KBM-7 (cell line): ENCODE results near the gene CDK11B.
A peak's percentile ranks its signal among the peaks of the same experiment; 100 is the strongest.

Experiments used
- DNase-seq: peaks from one replicate; pipeline ENCODE4 v3.0.0-alpha.2; 2015
- in situ Hi-C: fragments of 300-500 bp; cut with MboI; formaldehyde crosslinking; loops from 2 replicates; pipeline ENCODE4 v1.14.3; 2020; ENCODE audit warnings: low sequenced_read_pairs, low pct_unique_long_range_greater_than_20kb, mixed read lengths

Gene CDK11B

DNA sequence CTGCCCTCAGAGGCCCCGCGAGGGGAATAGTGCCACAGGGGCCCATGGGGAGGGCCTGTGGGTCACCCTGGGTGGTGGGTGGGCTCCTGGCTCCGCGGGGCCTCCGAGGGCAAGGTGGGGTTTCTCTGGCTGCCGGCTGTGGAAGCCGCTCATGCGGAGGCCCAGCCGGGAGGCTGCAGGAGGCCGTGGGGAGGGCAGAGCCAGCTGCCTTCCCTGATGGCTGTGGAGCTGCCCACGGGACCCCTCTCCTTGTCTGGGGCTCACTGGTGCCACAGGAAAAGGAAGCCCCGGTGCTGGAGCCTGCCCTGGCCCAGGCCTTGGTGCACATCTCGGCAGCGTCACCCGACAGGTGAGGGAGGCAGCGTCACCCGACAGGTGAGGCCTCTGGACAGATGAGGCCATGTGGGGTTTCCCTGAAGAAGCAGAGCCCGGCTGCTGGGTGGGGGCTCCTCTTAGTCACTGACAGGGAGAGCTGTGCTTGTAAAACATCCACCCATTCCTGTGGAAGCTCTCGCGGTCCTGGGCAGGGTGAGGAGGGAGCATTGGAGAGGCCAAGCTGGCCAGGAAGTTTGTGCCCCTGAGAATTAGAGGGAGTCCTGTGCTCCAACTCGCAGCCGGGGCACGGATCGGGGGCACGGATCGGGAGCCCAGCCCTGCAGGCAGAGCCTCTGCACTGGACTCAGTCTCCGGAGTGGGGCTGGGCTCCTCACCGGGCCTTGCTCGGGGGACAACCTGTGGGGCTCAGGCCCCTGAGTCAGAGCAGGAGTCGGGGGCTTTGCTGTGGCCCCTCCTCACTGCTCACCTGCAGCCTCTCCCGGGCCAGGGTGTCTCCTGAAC, 37.4 kb downstream of the CDK11B start:
- in situ Hi-C loops, result no loop called here
- no peak for DNase-seq

DNA sequence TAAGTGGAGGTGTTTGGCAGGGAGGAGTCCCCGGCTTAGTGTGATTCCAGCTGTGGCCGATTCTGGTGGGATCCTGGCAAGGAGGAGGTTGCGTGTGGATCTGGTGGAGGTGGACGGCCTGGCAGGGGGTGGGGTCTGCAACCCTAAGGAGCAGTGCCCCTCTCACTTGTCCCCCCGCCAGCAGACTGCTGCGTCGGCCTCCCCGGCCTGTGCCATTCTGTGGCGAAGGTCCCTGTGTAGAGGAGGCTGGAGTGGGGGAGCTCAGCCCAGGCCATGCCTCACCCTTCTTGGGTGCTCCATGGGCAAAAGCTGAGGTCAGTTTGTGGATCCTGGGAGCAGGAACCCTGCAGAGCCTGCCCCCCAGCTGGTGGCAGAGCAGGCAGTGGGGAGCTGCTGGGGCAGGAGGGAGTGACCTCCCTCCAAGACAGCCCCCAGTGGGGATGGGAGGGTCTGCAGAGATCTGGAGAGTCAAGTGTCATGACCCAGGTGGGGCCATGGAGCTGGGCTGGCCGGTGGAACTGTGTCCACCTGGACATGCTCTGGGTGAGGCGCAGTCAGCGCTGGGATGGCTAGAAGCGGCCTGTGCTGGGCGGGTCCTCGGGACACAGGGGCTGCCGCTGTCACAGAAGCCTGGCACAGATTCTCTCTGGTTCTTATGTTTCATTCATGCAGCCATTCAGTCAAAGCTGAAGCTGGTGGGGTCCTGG, 38.2 kb downstream of the CDK11B start:
- in situ Hi-C loops, result no loop called here
- no peak for DNase-seq

DNA sequence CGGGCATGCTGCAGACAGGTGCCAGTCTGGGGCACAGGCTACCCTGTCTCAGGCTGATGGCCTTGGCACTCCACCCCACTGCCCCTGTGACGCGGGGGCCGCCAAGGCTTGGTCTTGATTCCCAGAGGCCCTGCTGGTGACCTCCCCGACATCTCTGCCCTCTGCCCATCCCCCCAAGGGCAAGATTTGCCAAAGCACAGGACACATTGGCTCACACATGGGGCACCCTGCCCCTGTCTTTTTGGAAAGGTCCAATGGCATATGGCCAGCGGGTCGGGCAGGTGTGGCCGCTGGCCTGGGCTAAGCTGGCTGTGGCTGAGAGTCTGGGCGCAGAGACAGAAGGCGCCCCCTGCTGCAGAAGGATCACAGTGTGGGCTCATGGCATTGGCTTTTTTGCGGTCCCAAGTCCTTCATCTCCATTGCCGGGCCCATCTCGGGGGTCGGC, 38.9 kb downstream of the CDK11B start:
- DNase-seq, result peak; percentile 41
- in situ Hi-C loops, result no loop called here

DNA sequence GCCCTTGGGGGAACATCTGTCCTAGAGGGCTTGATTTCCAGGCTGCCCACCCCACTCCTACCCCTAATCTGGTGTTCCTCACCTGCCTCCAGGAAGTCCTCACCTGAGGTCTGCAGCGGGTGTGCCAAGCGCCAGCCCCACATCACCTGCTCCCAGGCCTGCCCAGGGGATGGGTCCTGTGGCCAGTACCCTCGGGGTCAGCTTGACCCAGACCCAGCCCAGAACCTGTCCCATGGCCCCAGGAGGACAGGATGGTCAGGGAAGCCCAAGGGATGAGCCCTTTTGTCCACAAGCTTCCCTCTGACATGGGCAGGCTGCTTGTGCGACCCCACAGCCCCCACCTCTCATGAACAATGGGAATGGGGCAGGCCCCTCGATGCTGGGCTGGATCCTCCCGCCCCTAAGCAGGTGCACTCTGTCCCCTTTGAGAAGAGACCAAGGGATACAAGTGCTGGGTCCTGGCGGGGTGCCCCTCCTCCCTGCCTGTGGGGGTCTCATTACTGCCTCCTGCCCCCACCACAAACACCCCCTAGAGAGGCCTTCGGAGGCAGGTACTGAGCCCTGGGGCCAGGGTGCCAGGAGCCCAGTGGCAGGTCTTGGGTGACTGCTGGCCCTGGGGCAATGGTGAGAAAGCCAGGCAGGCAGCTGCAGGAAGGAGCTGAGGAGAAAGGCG, 40.3 kb downstream of the CDK11B start:
- in situ Hi-C loops, result no loop called here
- DNase-seq, result no peak

DNA sequence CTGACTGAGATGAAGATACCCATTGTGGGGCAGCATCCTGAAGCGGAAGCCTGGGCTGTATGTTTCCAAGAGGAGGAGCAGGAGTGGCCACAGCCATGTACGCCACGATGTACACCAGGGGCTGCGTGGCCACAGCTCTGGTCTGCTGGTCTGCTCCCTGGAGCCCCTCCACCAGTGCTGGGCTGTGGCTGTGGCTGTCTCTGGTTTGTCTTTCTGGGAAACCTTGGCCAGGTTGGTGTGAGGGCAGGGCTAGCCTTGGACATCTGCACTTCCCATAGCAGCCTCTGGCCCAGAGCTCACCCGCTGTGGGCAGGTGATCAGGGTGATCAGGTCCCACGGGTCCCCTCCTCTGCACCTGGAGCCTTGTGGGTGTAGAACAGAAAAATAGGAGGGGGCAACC, 40.9 kb downstream of the CDK11B start:
- DNase-seq, result no peak
- in situ Hi-C loops, result no loop called here

DNA sequence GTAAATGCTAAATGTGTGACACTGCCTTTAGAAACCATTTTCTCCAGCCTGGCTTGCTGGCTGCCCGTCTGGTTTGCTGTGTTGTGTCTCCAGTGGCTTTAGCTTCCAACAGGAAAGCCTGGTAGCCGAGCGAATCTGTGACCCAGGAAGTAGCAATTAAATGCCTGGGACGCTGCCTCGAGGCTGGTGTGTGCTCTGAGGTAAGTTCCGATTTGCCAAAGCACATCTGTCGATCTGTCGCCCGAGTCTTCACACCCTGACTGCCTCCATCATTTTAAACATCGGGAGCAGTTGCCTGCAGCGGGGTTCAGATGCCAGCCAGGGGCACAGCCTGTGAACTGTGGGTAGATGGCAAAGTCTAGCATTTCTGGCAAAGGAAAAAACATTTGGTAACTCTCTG, 41.3 kb downstream of the CDK11B start:
- in situ Hi-C loops, result no loop called here
- DNase-seq, result no peak

DNA sequence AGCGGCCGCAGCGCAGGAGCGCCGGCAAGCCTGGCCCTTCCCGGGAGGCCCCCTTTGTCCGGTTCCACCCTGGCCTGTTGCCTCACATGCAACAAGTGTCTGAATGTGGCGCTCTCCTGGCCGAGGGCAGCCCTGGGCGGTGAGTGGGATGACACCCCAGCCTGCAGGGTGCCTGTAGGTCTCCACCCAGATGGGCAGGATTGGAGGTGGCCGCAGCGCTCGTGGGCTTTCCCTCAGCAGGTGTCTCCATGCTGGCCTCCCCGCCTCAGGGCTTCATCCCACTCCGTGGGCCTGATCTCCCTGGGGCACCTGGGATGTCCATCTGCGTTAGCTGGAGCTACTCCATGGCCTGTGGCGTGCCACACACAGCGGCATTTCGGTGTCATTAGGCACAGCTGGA, 42.0 kb downstream of the CDK11B start:
- in situ Hi-C loops, result no loop called here
- DNase-seq, result no peak

DNA sequence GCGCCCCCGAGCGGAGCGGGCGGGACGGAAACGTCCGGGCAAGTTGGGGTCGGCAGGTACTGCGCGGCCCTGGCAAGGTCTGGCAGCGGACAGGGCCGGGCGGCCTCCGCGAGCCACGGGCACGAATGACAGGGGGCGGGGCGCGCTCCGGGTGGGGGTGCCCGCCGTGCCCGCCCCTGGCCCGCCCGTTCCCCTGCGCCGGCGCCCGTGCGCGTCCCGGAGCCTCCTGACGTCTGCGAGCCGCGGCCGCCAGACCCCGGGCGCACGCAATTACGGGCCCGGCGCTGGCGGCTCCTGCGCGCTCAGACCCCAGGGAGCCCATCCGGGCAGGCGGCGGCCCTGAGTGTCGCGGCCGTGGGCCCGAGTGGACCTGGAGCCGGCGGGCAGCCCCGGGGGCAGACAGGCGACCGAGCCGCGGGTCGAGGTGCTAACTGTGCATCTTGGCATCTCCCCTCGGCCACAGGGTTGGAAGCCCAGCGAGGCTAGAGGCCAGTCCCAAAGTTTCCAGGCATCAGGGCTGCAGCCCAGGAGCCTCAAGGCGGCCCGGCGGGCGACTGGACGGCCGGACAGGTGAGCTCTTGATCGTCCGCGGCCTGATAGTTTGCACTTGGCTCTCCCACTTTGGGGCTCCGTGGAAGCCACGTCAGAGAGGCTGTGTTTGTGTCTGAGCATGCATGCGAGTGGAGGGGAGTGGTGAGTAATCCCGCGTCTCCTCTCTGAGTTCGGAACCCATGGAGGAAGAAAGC, 42.6 kb downstream of the CDK11B start:
- no peak for DNase-seq

DNA sequence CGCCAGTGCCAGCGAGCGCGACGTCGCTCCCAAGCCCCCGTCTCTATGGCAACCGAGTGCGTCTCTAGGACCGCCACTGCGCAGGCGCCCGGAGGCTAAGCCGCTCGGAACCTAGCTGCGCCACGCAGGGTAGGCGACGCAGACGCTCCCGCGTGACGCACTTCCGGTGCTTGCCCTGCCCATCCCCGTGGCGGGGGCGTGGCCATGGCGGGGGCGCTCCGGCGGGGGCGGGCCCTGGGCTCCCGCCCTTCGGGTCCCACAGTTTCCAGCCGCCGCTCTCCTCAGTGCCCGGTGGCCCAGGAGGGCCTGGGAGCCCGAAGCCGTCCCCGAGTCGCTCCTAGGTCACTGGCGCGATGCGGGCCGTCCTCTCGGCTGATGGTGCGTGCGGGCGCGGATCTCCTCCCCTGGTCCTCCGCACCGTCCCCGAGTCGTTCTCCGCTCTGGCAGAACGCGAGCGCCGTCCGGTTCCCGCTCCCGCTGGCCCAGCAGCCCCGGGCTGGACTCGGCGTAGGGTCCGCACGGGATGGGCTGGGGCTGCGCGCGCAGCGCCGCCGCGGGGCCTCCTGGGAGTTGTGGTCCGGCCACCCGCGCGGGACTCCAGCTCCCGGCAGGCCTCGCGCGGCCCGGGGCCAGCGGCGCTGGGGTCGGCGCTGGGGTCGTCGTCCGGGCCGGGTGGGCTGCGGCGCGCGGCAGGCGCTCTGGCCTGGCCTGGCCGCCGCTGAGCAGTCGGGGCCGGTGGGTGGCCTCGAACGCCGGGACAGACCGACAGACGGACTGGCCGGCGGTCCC, 43.4 kb downstream of the CDK11B start, which contains the start of gene MIB2:
Gene MIB2, plus strand, starts transcription at position 245 of the 789 bp plus-strand sequence. CDS start 7,953 bp downstream, outside the sequence.
- peak; percentile 94 for DNase-seq
- in situ Hi-C loops, result no loop called here

More for the DNA sequence above, 42.6 kb downstream of the CDK11B start:
- in situ Hi-C loops, result no loop called here

DNA sequence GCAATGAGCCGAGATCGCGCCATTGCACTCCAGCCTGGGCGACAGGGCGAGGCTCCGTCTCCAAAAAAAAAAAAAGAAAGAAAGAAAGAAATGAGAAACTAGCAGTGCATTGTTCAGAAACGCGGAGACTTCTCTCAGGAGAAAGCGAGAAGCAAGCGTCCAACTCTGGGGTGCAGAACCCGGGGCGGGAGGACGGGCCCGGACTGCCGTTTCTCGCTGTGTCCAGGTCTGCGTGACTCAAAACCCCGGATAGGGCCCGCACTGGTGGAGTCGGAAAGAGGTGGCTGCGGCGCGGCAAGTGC, 43.9 kb downstream of the CDK11B start:
- in situ Hi-C loops, result no loop called here
- DNase-seq, result no peak

DNA sequence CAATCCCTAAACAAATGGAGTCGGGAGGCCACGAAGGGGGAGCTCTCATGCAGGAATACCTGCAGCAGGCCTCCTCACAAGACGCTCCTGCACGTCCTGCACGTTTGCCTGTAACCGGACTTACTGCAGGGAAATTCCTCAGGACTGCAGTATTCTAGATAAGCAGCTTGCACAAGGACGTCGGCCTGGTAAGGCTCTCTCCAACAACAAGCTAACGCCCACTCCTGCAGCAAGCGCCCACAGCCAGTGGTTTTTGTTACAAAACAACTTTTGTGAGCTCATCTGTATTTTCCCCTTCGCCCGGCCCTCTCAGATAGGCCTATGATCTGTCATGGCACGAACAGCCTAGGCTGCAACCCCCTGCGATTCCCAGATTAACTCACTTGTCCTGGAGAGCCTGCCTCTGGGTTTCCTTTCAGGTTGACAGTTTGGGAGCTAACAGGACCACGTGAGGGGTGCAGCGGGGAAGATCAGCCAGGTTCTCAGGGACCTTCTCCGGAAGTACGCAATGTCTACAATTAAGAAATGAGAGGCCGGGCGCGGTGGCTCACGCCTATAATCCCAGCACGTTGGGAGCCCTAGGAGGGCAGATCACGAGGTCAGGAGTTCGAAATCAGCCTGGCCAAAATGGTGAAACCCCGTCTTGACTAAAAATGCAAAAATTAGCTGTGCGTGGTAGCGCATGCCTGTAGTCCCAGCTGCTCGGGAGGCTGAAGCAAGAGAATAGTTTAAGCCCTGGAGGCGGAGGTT, 44.4 kb downstream of the CDK11B start:
- in situ Hi-C loops, result no loop called here
- peak; percentile 71 for DNase-seq

DNA sequence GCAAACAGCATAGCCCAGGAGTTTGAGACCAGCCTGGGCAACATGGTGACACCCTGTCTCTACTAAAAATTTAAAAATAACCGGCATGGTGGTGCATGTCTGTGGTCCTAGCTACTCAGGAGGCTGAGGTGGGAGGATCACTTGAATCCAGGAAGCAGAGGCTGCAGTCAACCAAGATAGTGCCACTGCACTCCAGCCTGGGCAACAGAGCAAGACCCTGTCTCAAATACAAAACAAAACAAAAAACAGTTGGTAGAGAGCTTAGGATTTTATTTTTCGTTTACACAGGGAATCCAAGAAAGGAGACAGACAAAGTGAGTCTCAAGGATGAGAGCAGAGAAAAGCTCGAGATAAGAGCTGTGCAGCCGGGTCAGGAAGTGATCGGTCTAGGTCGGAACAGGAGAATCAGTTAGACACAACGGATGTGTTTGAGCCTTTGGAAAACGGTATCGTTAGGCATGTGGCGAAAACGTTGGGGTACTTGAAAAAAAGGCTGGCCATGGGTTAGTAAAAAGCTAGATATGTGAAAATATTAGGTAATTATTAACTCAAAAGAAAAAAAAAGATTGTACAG, 45.2 kb downstream of the CDK11B start:
- in situ Hi-C loops, result no loop called here
- no peak for DNase-seq

DNA sequence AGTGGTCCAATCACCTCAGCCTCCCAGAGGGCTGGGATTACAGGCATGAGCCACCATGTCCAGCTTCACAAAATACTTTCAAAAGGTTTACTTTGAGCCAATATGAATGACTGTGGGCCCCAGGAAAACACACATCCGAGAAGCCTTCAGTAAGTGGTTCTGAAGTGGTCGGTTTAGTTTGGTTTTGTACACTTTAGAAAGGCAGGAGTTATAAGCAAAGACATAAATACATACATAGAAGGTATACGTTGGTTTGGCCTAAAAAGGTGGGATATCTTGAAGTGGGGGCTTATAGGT, 46.8 kb downstream of the CDK11B start:
- DNase-seq, result no peak
- in situ Hi-C loops, result no loop called here

DNA sequence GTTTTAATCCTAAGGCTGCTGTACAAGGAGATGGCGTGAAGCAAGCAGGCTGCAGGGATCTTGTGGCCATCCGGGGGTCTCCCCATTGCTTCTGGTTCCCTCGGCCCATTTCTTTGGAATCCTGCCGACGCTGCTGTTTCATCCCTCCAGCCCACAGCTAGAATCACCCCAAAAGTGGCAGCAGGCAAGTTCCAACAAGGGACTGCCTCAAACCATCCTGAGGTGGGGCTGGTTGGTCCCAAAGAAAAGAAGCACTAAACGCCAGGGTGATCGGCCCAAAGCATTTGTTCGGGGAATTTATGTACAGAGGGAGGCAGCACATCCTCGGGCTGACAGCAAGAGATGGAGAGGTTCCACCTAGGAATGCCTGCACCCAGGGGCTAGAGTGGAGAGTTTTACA, 48.0 kb downstream of the CDK11B start:
- DNase-seq, result no peak

DNA sequence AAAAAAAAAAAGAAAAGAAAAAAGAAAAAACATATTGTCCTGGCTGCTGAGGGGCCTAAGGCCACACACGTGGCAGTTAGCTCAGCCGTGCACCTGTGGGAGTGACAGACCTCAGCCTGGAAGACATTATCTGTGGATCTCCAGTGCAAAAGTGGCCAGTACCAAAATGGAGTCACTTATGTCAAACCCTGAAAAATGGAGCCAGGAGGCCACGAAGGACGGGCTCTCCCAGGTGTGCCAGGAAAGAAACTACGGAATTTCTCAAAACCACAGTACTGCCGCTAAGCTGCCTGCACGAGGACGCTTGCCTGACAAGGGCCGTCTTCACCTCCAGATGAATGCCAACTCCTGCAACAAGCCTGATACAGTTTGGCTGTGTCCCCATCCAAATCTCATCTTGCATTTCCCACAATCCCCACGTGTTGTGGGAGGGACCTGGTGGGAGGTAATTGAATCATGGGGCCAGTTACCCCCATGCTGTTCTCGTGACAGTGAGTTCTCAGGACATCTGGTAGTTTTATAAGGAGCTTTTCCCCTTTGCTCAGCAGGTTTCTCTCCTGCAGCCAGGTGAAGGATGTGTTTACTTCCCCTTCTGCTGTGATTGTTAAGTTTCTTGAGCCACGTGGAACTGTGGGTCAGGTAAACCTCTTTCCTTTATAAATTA, 48.9 kb downstream of the CDK11B start:
- in situ Hi-C loops, result no loop called here
- peak; percentile 24 for DNase-seq

More for the DNA sequence above, 48.0 kb downstream of the CDK11B start:
- in situ Hi-C loops, result no loop called here

DNA sequence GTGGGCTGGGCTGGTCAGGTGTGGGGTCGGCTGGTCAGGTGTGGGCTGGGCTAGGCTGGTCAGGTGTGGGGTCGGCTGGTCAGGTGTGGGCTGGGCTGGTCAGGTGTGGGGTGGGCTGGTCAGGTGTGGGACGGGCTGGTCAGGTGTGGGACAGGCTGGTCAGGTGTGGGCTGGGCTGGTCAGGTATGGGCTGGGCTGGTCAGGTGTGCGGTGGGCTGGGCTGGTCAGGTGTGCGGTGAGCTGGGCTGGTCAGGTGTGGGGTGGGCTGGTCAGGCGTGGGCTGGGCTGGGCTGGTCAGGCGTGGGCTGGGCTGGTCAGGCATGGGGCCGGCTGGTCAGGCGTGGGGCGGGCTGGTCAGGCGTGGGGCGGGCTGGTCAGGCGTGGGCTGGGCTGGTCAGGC, 52.6 kb downstream of the CDK11B start:
- in situ Hi-C loops, result no loop called here
- no peak for DNase-seq

DNA sequence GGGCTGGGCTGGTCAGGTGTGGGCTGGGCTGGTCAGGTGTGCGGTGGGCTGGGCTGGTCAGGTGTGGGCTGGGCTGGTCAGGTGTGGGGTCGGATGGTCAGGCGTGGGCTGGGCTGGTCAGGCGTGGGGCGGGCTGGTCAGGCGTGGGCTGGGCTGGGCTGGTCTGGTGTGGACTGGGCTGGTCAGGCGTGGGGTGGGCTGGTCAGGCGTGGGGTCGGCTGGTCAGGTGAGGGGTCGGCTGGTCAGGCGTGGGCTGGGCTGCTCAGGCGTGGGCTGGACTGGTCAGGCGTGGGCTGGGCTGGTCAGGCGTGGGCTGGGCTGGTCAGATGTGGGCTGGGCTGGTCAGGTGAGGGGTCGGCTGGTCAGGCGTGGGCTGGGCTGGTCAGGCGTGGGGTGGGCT, 53.1 kb downstream of the CDK11B start:
- in situ Hi-C loops, result no loop called here

More for the DNA sequence above, 53.1 kb downstream of the CDK11B start:
- DNase-seq, result no peak
